Mesendoderm (in vitro differentiated cells): ENCODE measurements around the gene GNA12.
A peak's percentile ranks its signal among the peaks of the same experiment; 100 is the strongest.

Experiments used
- DNase-seq: peaks from one replicate; pipeline ENCODE4 v3.0.0; 2013
- H2AK5ac ChIP-seq: 2 replicates; pipeline ENCODE4 v1.6.1; 2013; ENCODE audit warnings: low read length, inconsistent platforms
- H2BK120ac ChIP-seq: 2 replicates; pipeline ENCODE4 v1.6.1; 2013; ENCODE audit warnings: low read depth, mild to moderate bottlenecking, low read length, moderate library complexity, mixed read lengths
- H2BK15ac ChIP-seq: replicated peaks from 2 replicates; pipeline ENCODE4 v1.6.1; 2013; ENCODE audit warnings: low read depth, mild to moderate bottlenecking, moderate library complexity
- H2BK5ac ChIP-seq: 2 replicates; pipeline ENCODE4 v1.6.1; 2013; ENCODE audit warnings: low read length, inconsistent platforms
- H3K18ac ChIP-seq: 2 replicates; pipeline ENCODE4 v1.6.1; 2013; ENCODE audit warnings: mild to moderate bottlenecking, low read length, mixed read lengths
- H3K23ac ChIP-seq: one replicate; pipeline ENCODE4 v1.6.1; 2013; ENCODE audit warnings: low read length
- H3K27ac ChIP-seq: 2 replicates; pipeline ENCODE4 v1.5.1; 2013; ENCODE audit warnings: low read depth, mild to moderate bottlenecking, inconsistent platforms, low read length, moderate library complexity
- H3K27me3 ChIP-seq: 2 replicates; pipeline ENCODE4 v1.6.1; 2013; ENCODE audit warnings: low read length, control low read depth, mild to moderate bottlenecking, inconsistent platforms; ENCODE audit not compliant: insufficient read depth, poor library complexity
- H3K36me3 ChIP-seq: 2 replicates; pipeline ENCODE4 v1.6.1; 2013; ENCODE audit warnings: low read length, inconsistent platforms; ENCODE audit not compliant: control insufficient read depth, insufficient read depth
- H3K4ac ChIP-seq: one replicate; pipeline ENCODE4 v1.6.1; 2013; ENCODE audit warnings: low read depth, mild to moderate bottlenecking, low read length, moderate library complexity
- H3K4me1 ChIP-seq: 2 replicates; pipeline ENCODE4 v1.6.1; 2013; ENCODE audit warnings: low read depth, low read length, inconsistent platforms; ENCODE audit not compliant: control insufficient read depth
- H3K4me2 ChIP-seq: 2 replicates; pipeline ENCODE4 v1.6.1; 2013; ENCODE audit warnings: low read length
- H3K4me3 ChIP-seq: 2 replicates; pipeline ENCODE4 v1.5.1; 2013; ENCODE audit warnings: mild to moderate bottlenecking, low read length
- H3K56ac ChIP-seq: one replicate; pipeline ENCODE4 v1.6.1; 2013; ENCODE audit warnings: low read length
- H3K79me1 ChIP-seq: 2 replicates; pipeline ENCODE4 v1.6.1; 2013; ENCODE audit warnings: low read length, inconsistent platforms
- H3K79me2 ChIP-seq: 2 replicates; pipeline ENCODE4 v1.6.1; 2013; ENCODE audit warnings: mild to moderate bottlenecking, low read length; ENCODE audit not compliant: control insufficient read depth, insufficient read depth
- H3K9ac ChIP-seq: 2 replicates; pipeline ENCODE4 v1.6.1; 2013; ENCODE audit warnings: low read length, inconsistent platforms
- H4K5ac ChIP-seq: one replicate; pipeline ENCODE4 v1.6.1; 2013; ENCODE audit warnings: low read length
- H4K8ac ChIP-seq: one replicate; pipeline ENCODE4 v1.6.1; 2013; ENCODE audit warnings: low read depth, mild to moderate bottlenecking, control low read depth, low read length, moderate library complexity
- WGBS: extraction: QIAGEN DNeasy Blood & Tissue Kit; methylation state at CpG from one replicate; pipeline ENCODE4 v1.1.7; 2013; ENCODE audit warnings: low lambda C conversion rate, missing lambda C conversion rate; ENCODE audit not compliant: insufficient coverage; ENCODE audit errors: extremely low coverage; 5-methylcytosine and 5-hydroxymethylcytosine counted together

GNA12 gene

DNA sequence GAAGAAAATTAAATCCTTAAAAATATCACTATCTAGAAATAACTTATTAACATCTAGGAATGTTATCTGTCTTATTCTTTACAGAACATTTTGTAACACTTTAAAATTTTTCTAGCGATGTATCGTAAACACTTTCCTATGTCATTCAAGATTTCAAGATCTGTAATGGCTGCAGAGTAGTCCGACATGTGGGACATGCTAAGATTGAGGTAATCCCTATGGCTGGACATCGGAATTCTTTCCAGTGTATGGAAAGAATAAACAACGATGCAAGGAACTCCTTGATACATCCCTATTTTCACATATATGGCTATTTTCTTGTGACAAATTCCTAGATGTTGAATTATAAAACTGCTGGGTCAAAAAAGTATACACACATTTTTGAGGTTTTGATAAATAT lies 37.5 kb downstream of the GNA12 start:
- Histone ChIP-seq H2BK15ac (no peak overlapping the region), H3K4ac (no peak overlapping the region), H4K5ac (no peak overlapping the region), H3K79me1 (peaks cover 24% of the 10 kb centered on the region), H3K18ac (no peak overlapping the region), H3K56ac (no peak overlapping the region), H3K36me3 (no peaks in the 10 kb centered on the region), H3K27me3 (no peaks in the 10 kb centered on the region), H3K9ac (no peak overlapping the region), H3K4me1 (peaks cover 13% of the 10 kb centered on the region), H2AK5ac (no peak overlapping the region), H3K23ac (no peak overlapping the region), H3K4me3 (no peak overlapping the region), H4K8ac (no peak overlapping the region), H3K4me2 (no peak overlapping the region), H3K27ac (no peak overlapping the region), H2BK5ac (no peak overlapping the region), H2BK120ac (no peak overlapping the region), H3K79me2 (peaks cover 53% of the 10 kb centered on the region)
- no peak for DNase-seq
- WGBS: no CpG with 5 or more reads among the region's 5 CpGs

- no CpG with 5 or more reads among the region's 18 CpGs for WGBS
Observed at GRCh38 chr7:2805213-2805944, 38.7 kb downstream of the GNA12 start.

DNA sequence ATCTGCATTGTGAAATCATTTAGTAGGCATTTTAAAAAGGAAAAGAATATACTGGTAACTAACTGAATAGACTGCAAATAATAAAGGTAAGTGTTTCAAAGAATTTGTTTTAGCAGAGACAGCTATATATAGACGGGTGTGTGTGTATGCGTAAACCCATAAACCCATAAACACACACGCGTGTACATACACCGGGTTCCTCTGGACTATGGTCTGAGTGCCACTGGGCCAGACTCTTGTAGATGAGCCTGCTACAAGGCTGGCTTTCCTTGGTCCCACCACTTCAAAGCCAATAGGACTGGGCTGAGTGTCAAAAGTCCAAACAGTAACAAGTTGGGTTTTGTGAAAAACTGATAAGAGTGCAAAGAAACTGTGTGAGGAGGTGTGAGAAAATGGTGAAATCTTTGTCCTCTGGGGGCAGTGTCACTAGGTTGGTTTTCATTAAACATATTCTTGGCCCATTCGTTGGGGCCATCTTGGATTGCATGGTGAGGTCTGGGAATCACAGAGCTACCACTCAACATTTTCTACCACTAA lies 39.8 kb downstream of the GNA12 start:
- H3K27ac ChIP-seq: no peak overlapping the region
- H3K36me3 ChIP-seq: no peaks in the 10 kb centered on the region
- no peak overlapping the region for H2AK5ac ChIP-seq
- WGBS: no CpG with 5 or more reads among the region's 6 CpGs
- no peak overlapping the region for H3K4me2 ChIP-seq
- H2BK120ac ChIP-seq: no peak overlapping the region
- H3K79me1 ChIP-seq: peaks cover 31% of the 10 kb centered on the region
- DNase-seq: peak; percentile 38
- H4K5ac ChIP-seq: no peak overlapping the region
- no peak overlapping the region for H3K4me3 ChIP-seq
- H3K18ac ChIP-seq: no peak overlapping the region
- peaks cover 59% of the 10 kb centered on the region for H3K79me2 ChIP-seq
- H4K8ac ChIP-seq: no peak overlapping the region
- H3K4ac ChIP-seq: no peak overlapping the region
- no peaks in the 10 kb centered on the region for H3K27me3 ChIP-seq
- H3K23ac ChIP-seq: no peak overlapping the region
- H3K56ac ChIP-seq: no peak overlapping the region
- no peak overlapping the region for H3K9ac ChIP-seq
- no peak overlapping the region for H2BK5ac ChIP-seq
- H3K4me1 ChIP-seq: peaks cover 17% of the 10 kb centered on the region
- H2BK15ac ChIP-seq: no peak overlapping the region

More at GRCh38 chr7:2805213-2805944, 38.7 kb downstream of the GNA12 start:
- H3K18ac ChIP-seq: no peak overlapping the region
- H3K4me2 ChIP-seq: no peak overlapping the region
- H3K4me3 ChIP-seq: no peak overlapping the region
- no peak overlapping the region for H3K56ac ChIP-seq
- peak; percentile 42 for DNase-seq
- no peak overlapping the region for H2BK5ac ChIP-seq
- H2BK15ac ChIP-seq: no peak overlapping the region
- H4K8ac ChIP-seq: no peak overlapping the region
- H2AK5ac ChIP-seq: no peak overlapping the region
- H3K23ac ChIP-seq: no peak overlapping the region
- H3K27me3 ChIP-seq: no peaks in the 10 kb centered on the region
- peaks cover 17% of the 10 kb centered on the region for H3K4me1 ChIP-seq
- no peak overlapping the region for H2BK120ac ChIP-seq
- no peak overlapping the region for H3K27ac ChIP-seq
- no peak overlapping the region for H3K9ac ChIP-seq
- H3K79me1 ChIP-seq: peaks cover 29% of the 10 kb centered on the region
- H3K4ac ChIP-seq: no peak overlapping the region
- peaks cover 56% of the 10 kb centered on the region for H3K79me2 ChIP-seq
- H4K5ac ChIP-seq: no peak overlapping the region
- no peaks in the 10 kb centered on the region for H3K36me3 ChIP-seq

GRCh38 chr7:2803755-2804154 lies 40.4 kb downstream of the GNA12 start:
- Histone ChIP-seq H3K4me3 (no peak overlapping the region), H2AK5ac (no peak overlapping the region), H3K9ac (no peak overlapping the region), H3K4me2 (no peak overlapping the region), H3K27ac (no peak overlapping the region), H3K27me3 (no peaks in the 10 kb centered on the region), H2BK120ac (no peak overlapping the region), H3K79me2 (peaks cover 59% of the 10 kb centered on the region), H3K56ac (no peak overlapping the region), H3K79me1 (peaks cover 27% of the 10 kb centered on the region), H3K36me3 (no peaks in the 10 kb centered on the region), H3K23ac (no peak overlapping the region), H3K18ac (no peak overlapping the region), H4K8ac (no peak overlapping the region), H2BK15ac (no peak overlapping the region), H2BK5ac (no peak overlapping the region), H3K4me1 (peaks cover 17% of the 10 kb centered on the region), H3K4ac (no peak overlapping the region), H4K5ac (no peak overlapping the region)
- WGBS: no CpG with 5 or more reads among the region's 4 CpGs
- DNase-seq: no peak

DNA sequence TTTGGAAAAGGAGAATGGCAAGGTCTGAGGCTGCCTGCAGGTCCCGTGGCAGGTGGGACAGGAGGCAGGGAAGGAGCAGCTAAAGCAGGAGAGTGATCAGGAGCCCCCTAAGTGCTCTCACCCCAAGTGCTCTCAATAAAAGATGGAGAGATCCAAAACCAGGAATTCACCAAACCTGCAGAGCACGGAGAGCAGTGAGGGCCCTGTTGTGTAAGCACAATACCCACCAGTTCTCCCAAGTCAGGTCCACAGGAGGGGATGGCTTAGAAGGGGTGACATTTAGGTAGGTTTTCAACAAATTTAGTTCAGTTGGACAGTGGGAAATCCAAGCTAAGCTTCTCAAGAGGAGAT lies 40.8 kb downstream of the GNA12 start:
- Histone ChIP-seq H3K4me2 (no peak overlapping the region), H2AK5ac (no peak overlapping the region), H3K36me3 (no peaks in the 10 kb centered on the region), H3K4me1 (peaks cover 17% of the 10 kb centered on the region), H3K4ac (no peak overlapping the region), H3K27me3 (no peaks in the 10 kb centered on the region), H3K79me1 (peaks cover 24% of the 10 kb centered on the region), H3K4me3 (no peak overlapping the region), H2BK5ac (no peak overlapping the region), H3K79me2 (peaks cover 55% of the 10 kb centered on the region), H2BK120ac (no peak overlapping the region), H3K23ac (no peak overlapping the region), H4K5ac (no peak overlapping the region), H3K18ac (no peak overlapping the region), H4K8ac (no peak overlapping the region), H3K27ac (no peak overlapping the region), H3K56ac (no peak overlapping the region), H2BK15ac (no peak overlapping the region), H3K9ac (no peak overlapping the region)
- WGBS: no CpG with 5 or more reads among the region's 2 CpGs
- DNase-seq: no peak
